PC-3 (cell line): ENCODE measurements around the gene EPC1. TPM values are rescaled to one million over a fixed set of nuclear protein-coding genes. Genes with fewer than 3 reads are reported as not detected.

Experiments
- ATAC-seq: fragments of 200-7000 bp; cut with Tn5 transposase; 2 replicates; pipeline ENCODE4 v1.9.1; 2020; ENCODE audit warnings: mild to moderate bottlenecking, moderate library complexity
- BruUV-seq: library from RNA; stranded (reverse); fragments of 400-500 nt; replicated peaks from 2 replicates; lab custom pipeline; 2021; lab: Mats Ljungman, UMichigan
- CTCF ChIA-PET: fragments of 300-600 bp; sonication (Branson Sonifier 250); formaldehyde crosslinking; loops from one replicate; lab custom pipeline; 2022; ENCODE audit warnings: antibody characterized with exemption; lab: Charles Lee
- POLR2A ChIA-PET: fragments of 300-600 bp; sonication (Branson Sonifier 250); formaldehyde crosslinking; loops from one replicate; lab custom pipeline; 2022; ENCODE audit warnings: antibody characterized with exemption; ENCODE audit not compliant: unreplicated experiment; lab: Charles Lee
- DNase-seq: peaks from one replicate; pipeline ENCODE4 v3.0.0-alpha.2; 2015
- H2AFZ ChIP-seq: fragments of 300-600 bp; sonication (generic); 2 replicates; pipeline ENCODE4 v1.6.0; 2016; ENCODE audit warnings: antibody characterized with exemption, low read length
- H3F3A ChIP-seq: fragments of 300-600 bp; sonication (generic); one replicate; pipeline ENCODE4 v1.6.0; 2017; ENCODE audit warnings: antibody characterized with exemption, low read length, control low read depth, mild to moderate bottlenecking; ENCODE audit not compliant: unreplicated experiment
- H3K27ac ChIP-seq: fragments of 300-600 bp; sonication (generic); 2 replicates; pipeline ENCODE4 v1.5.1; 2016; ENCODE audit warnings: mild to moderate bottlenecking, low read length
- H3K27me3 ChIP-seq: fragments of 300-600 bp; sonication (generic); 2 replicates; pipeline ENCODE4 v1.6.1; 2016; ENCODE audit warnings: low read length, mixed read lengths
- H3K36me3 ChIP-seq: fragments of 300-600 bp; sonication (generic); 2 replicates; pipeline ENCODE4 v1.6.1; 2016; ENCODE audit warnings: low read depth, mixed run types, low read length, mixed read lengths
- H3K4me1 ChIP-seq: fragments of 300-600 bp; sonication (generic); 2 replicates; pipeline ENCODE4 v1.5.1; 2016; ENCODE audit warnings: low read length; ENCODE audit not compliant: insufficient read depth
- H3K4me2 ChIP-seq: fragments of 300-600 bp; sonication (generic); 2 replicates; pipeline ENCODE4 v1.6.0; 2016; ENCODE audit warnings: low read length
- H3K4me3 ChIP-seq: fragments of 300-600 bp; sonication (generic); 2 replicates; pipeline ENCODE4 v1.5.1; 2016; ENCODE audit warnings: mild to moderate bottlenecking, low read length, mixed read lengths
- H3K79me2 ChIP-seq: fragments of 300-600 bp; sonication (generic); 2 replicates; pipeline ENCODE4 v1.6.1; 2017; ENCODE audit warnings: low read length, mixed read lengths
- H3K9ac ChIP-seq: fragments of 300-600 bp; sonication (generic); 2 replicates; pipeline ENCODE4 v1.6.0; 2016; ENCODE audit warnings: mild to moderate bottlenecking, low read length
- H3K9me2 ChIP-seq: fragments of 300-600 bp; sonication (generic); replicated peaks from 2 replicates; pipeline ENCODE4 v1.6.1; 2016; ENCODE audit warnings: mixed run types, low read length, mixed read lengths
- H3K9me3 ChIP-seq: fragments of 300-600 bp; sonication (generic); 2 replicates; pipeline ENCODE4 v1.6.1; 2016; ENCODE audit warnings: low read length, mixed read lengths
- H4K20me1 ChIP-seq: fragments of 300-600 bp; sonication (generic); 2 replicates; pipeline ENCODE4 v1.6.1; 2016; ENCODE audit warnings: low read length, mixed read lengths
- EZH2 ChIP-seq: fragments of 300-600 bp; sonication (generic); IDR thresholded peaks from one replicate; pipeline ENCODE4 v1.6.1; 2017; ENCODE audit warnings: antibody characterized with exemption, mild to moderate bottlenecking, low read length; ENCODE audit not compliant: unreplicated experiment
- EZH2phosphoT487 ChIP-seq: fragments of 300-600 bp; sonication (generic); IDR thresholded peaks from 2 replicates; pipeline ENCODE4 v1.6.1; 2018; ENCODE audit warnings: mild to moderate bottlenecking, antibody characterized with exemption, low read length, borderline replicate concordance
- intact Hi-C: fragments of 100-400 bp; cut with micrococcal nuclease; formaldehyde crosslinking; loops from 2 replicates; pipeline ENCODE4 v1.9.0; 2023
- total RNA-seq: library from RNA; depleted of rRNA; stranded (reverse); fragments of >200 nt; gene quantifications from 2 replicates; pipeline ENCODE4 v1.2.3, GENCODE V29; 2014
- TF ChIP-seq, protein P1 (sequence below): fragments of 300-600 bp; sonication (generic); conservative IDR thresholded peaks from 2 replicates; pipeline ENCODE4 v1.5.1; 2017; ENCODE audit warnings: antibody characterized with exemption, low read depth, mild to moderate bottlenecking, low read length

The EPC1 gene
- total RNA-seq, 1 experiment from 2014 or later: 72.7 TPM

DNA sequence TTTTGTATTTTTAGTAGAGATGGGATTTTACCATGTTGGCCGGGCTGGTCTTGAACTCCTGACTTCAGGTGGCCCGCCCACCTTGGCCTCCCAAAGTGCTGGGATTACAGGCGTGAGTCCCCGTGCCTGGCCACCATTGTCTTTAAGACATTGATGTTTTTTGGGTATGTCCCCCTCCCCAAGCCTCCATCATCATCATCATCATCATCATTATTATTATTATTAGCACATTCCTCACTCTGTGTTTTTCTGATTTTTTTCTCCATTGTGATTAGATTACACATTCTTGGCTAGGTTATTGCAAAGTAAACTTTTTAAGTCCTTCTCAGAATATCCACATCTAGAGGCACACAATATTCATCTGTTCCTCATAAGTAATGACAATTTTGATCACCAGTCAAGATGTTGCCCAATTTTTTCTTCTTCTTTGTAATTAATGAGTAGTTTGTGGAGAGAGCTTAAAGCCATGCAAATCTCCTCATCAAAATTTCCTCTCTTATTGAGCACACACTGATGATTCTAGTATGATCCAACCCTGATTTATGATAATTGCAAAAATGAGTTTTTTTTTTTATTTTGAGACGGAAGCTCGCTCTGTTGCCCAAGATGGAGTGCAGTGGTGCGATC lies 47.5 kb downstream of the EPC1 start:
- Histone ChIP-seq H3K4me2 (no peak overlapping the region), H3K9me2 (no peaks in the 10 kb centered on the region), H3K36me3 (peaks cover 6% of the 10 kb centered on the region), H3F3A (no peaks in the 10 kb centered on the region), H3K79me2 (peaks cover 69% of the 10 kb centered on the region), H2AFZ (no peak overlapping the region), H3K4me3 (no peak overlapping the region), H4K20me1 (no peaks in the 10 kb centered on the region), H3K27me3 (no peaks in the 10 kb centered on the region), H3K9ac (no peak overlapping the region), H3K27ac (peak overlapping the region; percentile 88), H3K4me1 (peaks cover 17% of the 10 kb centered on the region), H3K9me3 (no peaks in the 10 kb centered on the region)
- no TSS peak for BruUV-seq
- ATAC-seq (no peak), DNase-seq (no peak)
- POLR2A ChIA-PET: no interaction called here
- CTCF ChIA-PET: no interaction called here
- intact Hi-C loops: no loop called here
- no peak for TF ChIP-seq EZH2
- TF ChIP-seq, protein P1, sequence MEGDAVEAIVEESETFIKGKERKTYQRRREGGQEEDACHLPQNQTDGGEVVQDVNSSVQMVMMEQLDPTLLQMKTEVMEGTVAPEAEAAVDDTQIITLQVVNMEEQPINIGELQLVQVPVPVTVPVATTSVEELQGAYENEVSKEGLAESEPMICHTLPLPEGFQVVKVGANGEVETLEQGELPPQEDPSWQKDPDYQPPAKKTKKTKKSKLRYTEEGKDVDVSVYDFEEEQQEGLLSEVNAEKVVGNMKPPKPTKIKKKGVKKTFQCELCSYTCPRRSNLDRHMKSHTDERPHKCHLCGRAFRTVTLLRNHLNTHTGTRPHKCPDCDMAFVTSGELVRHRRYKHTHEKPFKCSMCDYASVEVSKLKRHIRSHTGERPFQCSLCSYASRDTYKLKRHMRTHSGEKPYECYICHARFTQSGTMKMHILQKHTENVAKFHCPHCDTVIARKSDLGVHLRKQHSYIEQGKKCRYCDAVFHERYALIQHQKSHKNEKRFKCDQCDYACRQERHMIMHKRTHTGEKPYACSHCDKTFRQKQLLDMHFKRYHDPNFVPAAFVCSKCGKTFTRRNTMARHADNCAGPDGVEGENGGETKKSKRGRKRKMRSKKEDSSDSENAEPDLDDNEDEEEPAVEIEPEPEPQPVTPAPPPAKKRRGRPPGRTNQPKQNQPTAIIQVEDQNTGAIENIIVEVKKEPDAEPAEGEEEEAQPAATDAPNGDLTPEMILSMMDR: no peak
- no peak for TF ChIP-seq EZH2phosphoT487

GRCh38 chr10:32298075-32298812 lies 48.7 kb downstream of the EPC1 start:
- Histone ChIP-seq H3K4me1 (peaks cover 17% of the 10 kb centered on the region), H3K4me3 (peak overlapping the region; percentile 16), H4K20me1 (no peaks in the 10 kb centered on the region), H3K4me2 (peak overlapping the region; percentile 67), H3K9me3 (no peaks in the 10 kb centered on the region), H3K27me3 (no peaks in the 10 kb centered on the region), H3K36me3 (peaks cover 1% of the 10 kb centered on the region), H3K9ac (peak overlapping the region; percentile 48), H3F3A (no peaks in the 10 kb centered on the region), H3K9me2 (no peaks in the 10 kb centered on the region), H3K27ac (peak overlapping the region; percentile 88), H3K79me2 (peaks cover 76% of the 10 kb centered on the region), H2AFZ (no peak overlapping the region)
- DNase-seq: peak; percentile 89
- intact Hi-C loops: no loop called here
- TF ChIP-seq EZH2phosphoT487: no peak
- TF ChIP-seq EZH2: no peak
- TF ChIP-seq, protein P1: no peak
- TSS peak; percentile 32 for BruUV-seq
- CTCF ChIA-PET: no interaction called here
- POLR2A ChIA-PET: interaction anchor here (0.6 kb wide), 1 partner anchor 34 kb away, joined by 5 read pairs; no protein-coding TSS in a partner anchor
- ATAC-seq: peak; percentile 94

DNA sequence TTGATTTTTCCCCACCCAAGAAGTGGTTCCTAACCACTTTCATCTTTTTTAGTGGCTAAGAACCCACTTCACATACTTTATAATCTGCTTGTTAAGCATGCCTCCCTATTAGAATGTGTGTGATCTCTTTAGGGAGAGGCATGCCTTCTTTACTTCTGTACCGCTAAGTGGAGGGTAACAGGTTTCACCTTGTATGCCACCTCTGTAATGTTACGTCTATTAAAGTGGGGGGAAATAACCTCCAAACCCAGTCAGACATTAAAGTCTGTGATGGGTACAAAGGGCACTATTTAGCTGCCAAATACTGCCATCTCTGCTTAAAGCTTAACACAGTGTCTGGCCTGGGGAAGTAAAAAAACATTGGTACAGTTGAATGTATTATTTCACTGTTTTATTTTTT lies 51.9 kb downstream of the EPC1 start:
- no peak overlapping the region for H3K4me3 ChIP-seq
- no peaks in the 10 kb centered on the region for H4K20me1 ChIP-seq
- H3K9ac ChIP-seq: no peak overlapping the region
- CTCF ChIA-PET: no interaction called here
- H3K9me2 ChIP-seq: no peaks in the 10 kb centered on the region
- POLR2A ChIA-PET: no interaction called here
- TF ChIP-seq EZH2phosphoT487 (no peak), EZH2 (no peak)
- TF ChIP-seq, protein P1: no peak
- no peak overlapping the region for H3K4me2 ChIP-seq
- H3K27ac ChIP-seq: no peak overlapping the region
- H2AFZ ChIP-seq: no peak overlapping the region
- no TSS peak for BruUV-seq
- H3K27me3 ChIP-seq: no peaks in the 10 kb centered on the region
- H3F3A ChIP-seq: no peaks in the 10 kb centered on the region
- no peaks in the 10 kb centered on the region; the same call in 1 of the 2 replicates for H3K36me3 ChIP-seq
- no peaks in the 10 kb centered on the region for H3K9me3 ChIP-seq
- peaks cover 53% of the 10 kb centered on the region for H3K79me2 ChIP-seq
- intact Hi-C loops: no loop called here
- ATAC-seq (no peak), DNase-seq (no peak)
- peaks cover 17% of the 10 kb centered on the region for H3K4me1 ChIP-seq
